WTC11 (cell line): Measurements from ENCODE around the gene TBCB. TPM values are rescaled to one million over a fixed set of nuclear protein-coding genes. Genes with fewer than 3 reads are reported as not detected.

Experiments used
- ATAC-seq: fragments of 200-7000 bp; cut with Tn5 transposase; 2 replicates; pipeline ENCODE4 v1.10.0; 2021; ENCODE audit warnings: mild to moderate bottlenecking, moderate library complexity
- Bru-seq: library from RNA; stranded (reverse); fragments of 400-500 nt; gene quantifications from one replicate; lab custom pipeline; 2021; lab: Mats Ljungman, UMichigan
- CTCF ChIA-PET: fragments of 300-600 bp; sonication (Branson Sonifier 250); formaldehyde crosslinking; loops from one replicate; lab custom pipeline; 2021; ENCODE audit warnings: antibody characterized with exemption; lab: Charles Lee
- POLR2A ChIA-PET: fragments of 350-600 bp; sonication (Branson Sonifier 250); formaldehyde crosslinking; loops from one replicate; lab custom pipeline; 2021; ENCODE audit warnings: antibody characterized with exemption; lab: Charles Lee
- DNase-seq: peaks from one replicate; pipeline ENCODE4 v3.0.0; 2021; ENCODE audit warnings: low spot score
- H3K27ac Mint-ChIP-seq: 2 replicates; pipeline ENCODE4 v1.8.0; 2021; ENCODE audit warnings: mixed read lengths
- H3K27me3 Mint-ChIP-seq: 2 replicates; pipeline ENCODE4 v1.8.0; 2021; ENCODE audit warnings: low read depth, mild to moderate bottlenecking, moderate library complexity, mixed read lengths
- H3K36me3 Mint-ChIP-seq: 2 replicates; pipeline ENCODE4 v1.8.0; 2021; ENCODE audit warnings: mixed read lengths
- H3K4me1 Mint-ChIP-seq: 2 replicates; pipeline ENCODE4 v1.8.0; 2022; ENCODE audit warnings: mixed read lengths
- H3K4me3 Mint-ChIP-seq: 2 replicates; pipeline ENCODE4 v1.8.0; 2021; ENCODE audit warnings: mild to moderate bottlenecking, moderate library complexity, mixed read lengths
- H3K9me3 Mint-ChIP-seq: 2 replicates; pipeline ENCODE4 v1.8.0; 2021; ENCODE audit warnings: mixed read lengths
- ESRRA ChIP-seq: sonication (generic); formaldehyde crosslinking; IDR thresholded peaks from 2 replicates; pipeline ENCODE4 v1.8.1; 2022; ENCODE audit warnings: mild to moderate bottlenecking, missing genetic modification reagents, borderline replicate concordance
- ETV6 ChIP-seq: sonication (generic); formaldehyde crosslinking; IDR thresholded peaks from 2 replicates; pipeline ENCODE4 v1.8.1; 2022; ENCODE audit warnings: mild to moderate bottlenecking, missing genetic modification reagents
- HMGXB4 ChIP-seq: sonication (generic); formaldehyde crosslinking; IDR thresholded peaks from 2 replicates; pipeline ENCODE4 v1.8.1; 2023; ENCODE audit warnings: mild to moderate bottlenecking, moderate library complexity, missing genetic modification reagents
- IRF1 ChIP-seq: sonication (generic); formaldehyde crosslinking; IDR thresholded peaks from 2 replicates; pipeline ENCODE4 v1.8.0; 2023; ENCODE audit warnings: missing genetic modification reagents
- JAZF1 ChIP-seq: fragments of 250-450 bp; sonication (Bioruptor Pico); IDR thresholded peaks from 2 replicates; pipeline ENCODE4 v1.9.0; 2021; ENCODE audit warnings: moderate library complexity, mild to moderate bottlenecking, inconsistent platforms
- JUN ChIP-seq: sonication (generic); formaldehyde crosslinking; IDR thresholded peaks from 2 replicates; pipeline ENCODE4 v1.8.0; 2023; ENCODE audit warnings: mild to moderate bottlenecking, missing genetic modification reagents
- MAX ChIP-seq: sonication (generic); formaldehyde crosslinking; IDR thresholded peaks from 2 replicates; pipeline ENCODE4 v1.8.0; 2022; ENCODE audit warnings: mild to moderate bottlenecking, missing genetic modification reagents
- MXD4 ChIP-seq: fragments of 250-450 bp; sonication (Bioruptor Pico); IDR thresholded peaks from 2 replicates; pipeline ENCODE4 v1.8.0; 2021; ENCODE audit warnings: mild to moderate bottlenecking, moderate library complexity, borderline replicate concordance
- NFATC4 ChIP-seq: fragments of 250-450 bp; sonication (Bioruptor Pico); IDR thresholded peaks from 2 replicates; pipeline ENCODE4 v1.9.0; 2021; ENCODE audit warnings: mild to moderate bottlenecking
- ZNF219 ChIP-seq: sonication (generic); formaldehyde crosslinking; IDR thresholded peaks from 2 replicates; pipeline ENCODE4 v1.8.0; 2023; ENCODE audit warnings: missing genetic modification reagents, mild to moderate bottlenecking, borderline replicate concordance
- ZSCAN18 ChIP-seq: fragments of 250-450 bp; sonication (Bioruptor Pico); IDR thresholded peaks from 2 replicates; pipeline ENCODE4 v2.1.2; 2022; ENCODE audit warnings: mild to moderate bottlenecking, moderate library complexity
- long read RNA-seq, 3 experiments: library from RNA in 1 of 3; library from capped mRNA in 1 of 3; library from polyadenylated mRNA in 1 of 3; unstranded in 2 of 3; stranded (forward) in 1 of 3; transcript quantifications; one replicate each; pipeline ENCODE4 v2.0.0, GENCODE V29; 2021
- total RNA-seq: library from RNA; stranded (reverse); gene quantifications from 3 replicates; pipeline ENCODE4 v1.2.3, GENCODE V29; 2021
- TF ChIP-seq, protein P1 (sequence below): sonication (generic); formaldehyde crosslinking; IDR thresholded peaks from 2 replicates; pipeline ENCODE4 v1.8.1; 2022; ENCODE audit warnings: mild to moderate bottlenecking, moderate library complexity, missing genetic modification reagents
- TF ChIP-seq, protein P2 (sequence below): sonication (generic); formaldehyde crosslinking; IDR thresholded peaks from 2 replicates; pipeline ENCODE4 v1.8.1; 2023; ENCODE audit warnings: mild to moderate bottlenecking, missing genetic modification reagents
- TF ChIP-seq, protein P3 (sequence below): sonication (generic); formaldehyde crosslinking; IDR thresholded peaks from 2 replicates; pipeline ENCODE4 v1.8.1; 2023; ENCODE audit warnings: mild to moderate bottlenecking, missing genetic modification reagents, borderline replicate concordance

TBCB gene, protein sequence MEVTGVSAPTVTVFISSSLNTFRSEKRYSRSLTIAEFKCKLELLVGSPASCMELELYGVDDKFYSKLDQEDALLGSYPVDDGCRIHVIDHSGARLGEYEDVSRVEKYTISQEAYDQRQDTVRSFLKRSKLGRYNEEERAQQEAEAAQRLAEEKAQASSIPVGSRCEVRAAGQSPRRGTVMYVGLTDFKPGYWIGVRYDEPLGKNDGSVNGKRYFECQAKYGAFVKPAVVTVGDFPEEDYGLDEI
- total RNA-seq (170 to 187 TPM (median 182 TPM) in 3 replicates), Bru-seq, nascent RNA (percentile 63 among the genes with signal in this experiment)
- long read RNA-seq, experiment 1, transcript TBCB-208 (5 exons, 776 nt) = minor isoform, 6 of 273 reads
- long read RNA-seq, experiment 1, transcript TBCB-201 (6 exons, 1,473 nt) = major isoform, 248 of 273 reads
- long read RNA-seq, experiment 1, partial matches to known transcripts = 1 of 273 reads
- long read RNA-seq, experiment 1, other reads (novel, unspliced or antisense) = 12 of 273 reads
- long read RNA-seq, experiment 2, transcript TBCB-208 (5 exons, 776 nt) = minor isoform, 8 of 168 reads
- long read RNA-seq, experiment 2, transcript TBCB-201 (6 exons, 1,473 nt) = major isoform, 131 of 168 reads
- long read RNA-seq, experiment 2, partial matches to known transcripts = 7 of 168 reads
- long read RNA-seq, experiment 2, other reads (novel, unspliced or antisense) = 17 of 168 reads
- long read RNA-seq, experiment 3, transcript TBCB-211 (6 exons, 724 nt) = minor isoform, 5 of 286 reads
- long read RNA-seq, experiment 3, transcript TBCB-205 (6 exons, 875 nt) = minor isoform, 5 of 286 reads
- long read RNA-seq, experiment 3, transcript TBCB-201 (6 exons, 1,473 nt) = major isoform, 263 of 286 reads
- long read RNA-seq, experiment 3, transcript TBCB-208 (5 exons, 776 nt) = minor isoform, 6 of 286 reads
- long read RNA-seq, experiment 3, partial matches to known transcripts = 0 of 286 reads
- long read RNA-seq, experiment 3, other reads (novel, unspliced or antisense) = 5 of 286 reads

DNA sequence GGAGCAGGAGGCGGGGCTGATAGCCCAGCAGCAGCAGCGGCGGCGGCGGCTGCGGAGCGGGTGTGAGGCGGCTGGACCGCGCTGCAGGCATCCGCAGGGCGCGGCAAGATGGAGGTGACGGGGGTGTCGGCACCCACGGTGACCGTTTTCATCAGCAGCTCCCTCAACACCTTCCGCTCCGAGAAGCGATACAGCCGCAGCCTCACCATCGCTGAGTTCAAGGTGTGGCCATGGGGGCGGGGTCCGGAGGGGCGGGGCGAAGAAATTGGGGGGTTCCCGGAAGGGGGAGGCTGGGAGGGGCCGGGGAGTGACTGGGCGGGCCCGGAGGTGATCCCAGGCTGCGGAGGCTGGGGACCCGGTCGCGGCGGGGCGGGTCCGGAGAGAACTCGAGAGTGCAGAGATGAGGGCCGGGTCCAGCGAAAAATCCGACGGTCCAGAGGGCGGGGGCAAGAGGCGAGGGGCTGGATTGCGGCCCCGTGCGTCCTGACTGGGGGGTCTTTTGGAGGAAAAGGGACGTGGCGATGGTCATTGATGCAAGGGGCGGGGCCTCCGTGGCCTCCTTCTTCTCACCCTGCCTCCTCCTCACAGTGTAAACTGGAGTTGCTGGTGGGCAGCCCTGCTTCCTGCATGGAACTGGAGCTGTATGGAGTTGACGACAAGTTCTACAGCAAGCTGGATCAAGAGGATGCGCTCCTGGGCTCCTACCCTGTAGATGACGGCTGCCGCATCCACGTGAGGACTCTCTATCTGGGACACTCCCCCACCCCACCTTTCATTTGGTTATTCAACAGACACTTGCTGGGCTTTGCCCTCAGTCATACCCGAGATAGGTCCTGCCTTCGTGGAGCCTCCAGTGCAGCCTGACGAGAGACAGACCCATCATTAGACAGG lies at the start of gene TBCB:
Gene TBCB (plus strand): TSS at position 16 of the 891 bp plus-strand sequence. CDS start 93 bp downstream, at position 109.
- ChIA-PET CTCF (interaction anchor here (0.7 to 2.8 kb wide), 4 partner anchors 9 to 138 kb away, joined by 3 to 28 read pairs (median 3); no protein-coding TSS in a partner anchor), POLR2A (interaction anchor here (1.0 to 1.5 kb wide), 2 partner anchors 13 to 62 kb away, joined by 6 to 7 read pairs; partner anchors contain the start of gene THAP8)
- Mint-ChIP-seq H3K4me1 (peaks cover 40% of the 10 kb centered on the region), H3K36me3 (peaks cover 31% of the 10 kb centered on the region), H3K27me3 (peaks cover 3% of the 10 kb centered on the region), H3K9me3 (no peaks in the 10 kb centered on the region), H3K27ac (peak within 1 kb of the TSS; percentile 100), H3K4me3 (peak within 1 kb of the TSS; percentile 95)
- no peak for TF ChIP-seq MXD4 (CRISPR knock-in tag)
- 0 out of 2 replicates have a peak, but pooled peaks have one; percentile 12 for TF ChIP-seq ESRRA
- ATAC-seq (peak; percentile 12), DNase-seq (peak; percentile 78)

- H3K4me1 Mint-ChIP-seq = no peaks in the 10 kb centered on the region
- DNase-seq = no peak
- CTCF ChIA-PET = interaction anchor here (1.2 kb wide), 1 partner anchor 60 kb away, joined by 3 read pairs; no protein-coding TSS in a partner anchor
- 0 out of 2 replicates have a peak, but pooled peaks cover 7% of the 10 kb centered on the region for H3K9me3 Mint-ChIP-seq
- H3K36me3 Mint-ChIP-seq = peaks cover 74% of the 10 kb centered on the region
- POLR2A ChIA-PET = no interaction called here
- no peaks in the 10 kb centered on the region for H3K27me3 Mint-ChIP-seq
- H3K4me3 Mint-ChIP-seq = no peak overlapping the region
- no peak for ATAC-seq
- no peak overlapping the region for H3K27ac Mint-ChIP-seq
- TF ChIP-seq MAX (CRISPR knock-in tag) = no peak
- TF ChIP-seq ZSCAN18 (CRISPR knock-in tag) = no peak
- TF ChIP-seq JAZF1 (CRISPR knock-in tag) = no peak
- no peak for TF ChIP-seq HMGXB4 (CRISPR knock-in tag)
- TF ChIP-seq, protein P1, sequence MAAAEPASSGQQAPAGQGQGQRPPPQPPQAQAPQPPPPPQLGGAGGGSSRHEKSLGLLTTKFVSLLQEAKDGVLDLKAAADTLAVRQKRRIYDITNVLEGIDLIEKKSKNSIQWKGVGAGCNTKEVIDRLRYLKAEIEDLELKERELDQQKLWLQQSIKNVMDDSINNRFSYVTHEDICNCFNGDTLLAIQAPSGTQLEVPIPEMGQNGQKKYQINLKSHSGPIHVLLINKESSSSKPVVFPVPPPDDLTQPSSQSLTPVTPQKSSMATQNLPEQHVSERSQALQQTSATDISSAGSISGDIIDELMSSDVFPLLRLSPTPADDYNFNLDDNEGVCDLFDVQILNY = no peak
- no peak for TF ChIP-seq ZNF219 (CRISPR knock-in tag)
- TF ChIP-seq, protein P2, sequence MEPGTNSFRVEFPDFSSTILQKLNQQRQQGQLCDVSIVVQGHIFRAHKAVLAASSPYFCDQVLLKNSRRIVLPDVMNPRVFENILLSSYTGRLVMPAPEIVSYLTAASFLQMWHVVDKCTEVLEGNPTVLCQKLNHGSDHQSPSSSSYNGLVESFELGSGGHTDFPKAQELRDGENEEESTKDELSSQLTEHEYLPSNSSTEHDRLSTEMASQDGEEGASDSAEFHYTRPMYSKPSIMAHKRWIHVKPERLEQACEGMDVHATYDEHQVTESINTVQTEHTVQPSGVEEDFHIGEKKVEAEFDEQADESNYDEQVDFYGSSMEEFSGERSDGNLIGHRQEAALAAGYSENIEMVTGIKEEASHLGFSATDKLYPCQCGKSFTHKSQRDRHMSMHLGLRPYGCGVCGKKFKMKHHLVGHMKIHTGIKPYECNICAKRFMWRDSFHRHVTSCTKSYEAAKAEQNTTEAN = no peak
- TF ChIP-seq JUN (CRISPR knock-in tag) = no peak
- TF ChIP-seq MXD4 (CRISPR knock-in tag) = no peak
- TF ChIP-seq ETV6 = no peak
- no peak for TF ChIP-seq NFATC4
- TF ChIP-seq, protein P3, sequence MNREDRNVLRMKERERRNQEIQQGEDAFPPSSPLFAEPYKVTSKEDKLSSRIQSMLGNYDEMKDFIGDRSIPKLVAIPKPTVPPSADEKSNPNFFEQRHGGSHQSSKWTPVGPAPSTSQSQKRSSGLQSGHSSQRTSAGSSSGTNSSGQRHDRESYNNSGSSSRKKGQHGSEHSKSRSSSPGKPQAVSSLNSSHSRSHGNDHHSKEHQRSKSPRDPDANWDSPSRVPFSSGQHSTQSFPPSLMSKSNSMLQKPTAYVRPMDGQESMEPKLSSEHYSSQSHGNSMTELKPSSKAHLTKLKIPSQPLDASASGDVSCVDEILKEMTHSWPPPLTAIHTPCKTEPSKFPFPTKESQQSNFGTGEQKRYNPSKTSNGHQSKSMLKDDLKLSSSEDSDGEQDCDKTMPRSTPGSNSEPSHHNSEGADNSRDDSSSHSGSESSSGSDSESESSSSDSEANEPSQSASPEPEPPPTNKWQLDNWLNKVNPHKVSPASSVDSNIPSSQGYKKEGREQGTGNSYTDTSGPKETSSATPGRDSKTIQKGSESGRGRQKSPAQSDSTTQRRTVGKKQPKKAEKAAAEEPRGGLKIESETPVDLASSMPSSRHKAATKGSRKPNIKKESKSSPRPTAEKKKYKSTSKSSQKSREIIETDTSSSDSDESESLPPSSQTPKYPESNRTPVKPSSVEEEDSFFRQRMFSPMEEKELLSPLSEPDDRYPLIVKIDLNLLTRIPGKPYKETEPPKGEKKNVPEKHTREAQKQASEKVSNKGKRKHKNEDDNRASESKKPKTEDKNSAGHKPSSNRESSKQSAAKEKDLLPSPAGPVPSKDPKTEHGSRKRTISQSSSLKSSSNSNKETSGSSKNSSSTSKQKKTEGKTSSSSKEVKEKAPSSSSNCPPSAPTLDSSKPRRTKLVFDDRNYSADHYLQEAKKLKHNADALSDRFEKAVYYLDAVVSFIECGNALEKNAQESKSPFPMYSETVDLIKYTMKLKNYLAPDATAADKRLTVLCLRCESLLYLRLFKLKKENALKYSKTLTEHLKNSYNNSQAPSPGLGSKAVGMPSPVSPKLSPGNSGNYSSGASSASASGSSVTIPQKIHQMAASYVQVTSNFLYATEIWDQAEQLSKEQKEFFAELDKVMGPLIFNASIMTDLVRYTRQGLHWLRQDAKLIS (CRISPR knock-in tag) = no peak
- no peak for TF ChIP-seq IRF1 (CRISPR knock-in tag)
These were observed 47.6 kb upstream of the TBCB start for GRCh38 chr19:36067681-36068080.
